Measurements from ENCODE around the gene GM2A. TPM values are rescaled to one million over a fixed set of nuclear protein-coding genes. Genes with fewer than 3 reads are reported as not detected.

Gene GM2A
- total and polyA plus RNA-seq, 2 of the 13 experiments (the other 11 are each of a cell fraction or from before 2014, with no cell fraction given), result 14.6 to 29.6 TPM

GRCh38 chr5:151213803-151214613, 39.0 kb upstream of the GM2A start (continued):
- no peak for TF ChIP-seq ZBTB1 (CRISPR knock-in tag; IDR thresholded peaks at IDR 0.05; ENCODE audit: borderline replicate concordance)
- TF ChIP-seq RAD51 (IDR thresholded peaks at IDR 0.05; ENCODE audit: borderline replicate concordance), result no peak
- no peak for TF ChIP-seq TEF (CRISPR knock-in tag; IDR thresholded peaks at IDR 0.05)
- TF ChIP-seq RAD21 (CRISPR knock-in tag; IDR thresholded peaks at IDR 0.05), result no peak
- TF ChIP-seq ZNF644 (CRISPR knock-in tag; IDR thresholded peaks at IDR 0.05; ENCODE audit: low read depth), result no peak
- no peak for TF ChIP-seq RFX5 (IDR thresholded peaks at IDR 0.05; ENCODE audit: low read depth, low read length)
- no peak for TF ChIP-seq RCOR2 (CRISPR knock-in tag; IDR thresholded peaks at IDR 0.05)
- no peak for TF ChIP-seq ZNF382 (CRISPR knock-in tag; IDR thresholded peaks at IDR 0.05; ENCODE audit: borderline replicate concordance)
- no peak for TF ChIP-seq ZNF136 (CRISPR knock-in tag; IDR thresholded peaks at IDR 0.05; ENCODE audit: low read depth)
- no peak for TF ChIP-seq TERF1 (CRISPR knock-in tag; IDR thresholded peaks at IDR 0.05)
- TF ChIP-seq MAZ (IDR thresholded peaks at IDR 0.05; ENCODE audit: borderline replicate concordance, low read depth, low read length), result peak; percentile 32; the same call in 1 of the 2 replicates
- no peak for TF ChIP-seq MAZ (CRISPR knock-in tag; IDR thresholded peaks at IDR 0.05; ENCODE audit: low read depth)
- TF ChIP-seq ATF1 (CRISPR knock-in tag; IDR thresholded peaks at IDR 0.05), result no peak
- no peak for TF ChIP-seq SOX5 (CRISPR knock-in tag; IDR thresholded peaks at IDR 0.05; ENCODE audit: borderline replicate concordance)
- no peak for TF ChIP-seq CHCHD3 (CRISPR knock-in tag; IDR thresholded peaks at IDR 0.05)
- peak; percentile 39; the same call in 1 of the 2 replicates for TF ChIP-seq SAP130 (CRISPR knock-in tag; IDR thresholded peaks at IDR 0.05; ENCODE audit: low read depth)
- TF ChIP-seq CTCF (CRISPR knock-in tag; IDR thresholded peaks at IDR 0.05), result no peak
- no peak for TF ChIP-seq SRSF9 (IDR thresholded peaks at IDR 0.05; ENCODE audit: borderline replicate concordance, insufficient read depth, low read depth, low read length, poor library complexity, severe bottlenecking)
- TF ChIP-seq ZNF576 (CRISPR knock-in tag; IDR thresholded peaks at IDR 0.05), result no peak
- TF ChIP-seq CHD4 (IDR thresholded peaks at IDR 0.05; ENCODE audit: borderline replicate concordance, low read length), result no peak
- TF ChIP-seq GABPA (IDR thresholded peaks at IDR 0.05; ENCODE audit: low read depth, low read length), result no peak
- peak; percentile 64 for TF ChIP-seq GABPA (CRISPR knock-in tag; IDR thresholded peaks at IDR 0.05; ENCODE audit: low read depth)
- no peak for TF ChIP-seq STAT5B (CRISPR knock-in tag; IDR thresholded peaks at IDR 0.05)
- no peak for TF ChIP-seq GLI4 (CRISPR knock-in tag; IDR thresholded peaks at IDR 0.05; ENCODE audit: borderline replicate concordance)
- no peak for TF ChIP-seq TFE3 (CRISPR knock-in tag; IDR thresholded peaks at IDR 0.05)
- TF ChIP-seq XBP1 (CRISPR knock-in tag; IDR thresholded peaks at IDR 0.05), result no peak
- no peak for TF ChIP-seq HIVEP1 (CRISPR knock-in tag; IDR thresholded peaks at IDR 0.05)
